HepG2 (cell line): Measurements from ENCODE around the gene ABCC3. TPM values are rescaled to one million over a fixed set of nuclear protein-coding genes. Genes with fewer than 3 reads are reported as not detected.
A peak's percentile ranks its signal among the peaks of the same experiment; 100 is the strongest.

ENCODE experiments used
- CBX1 ChIP-seq: IDR thresholded peaks from one replicate; pipeline ENCODE4 v1.6.1; 2016; ENCODE audit warnings: antibody characterized with exemption, low read depth
- EZH2 ChIP-seq: conservative IDR thresholded peaks from 2 replicates; pipeline ENCODE4 v1.6.1; 2012; ENCODE audit warnings: mild to moderate bottlenecking, low read depth, low read length, moderate library complexity
- FOXP1 ChIP-seq, 2 experiments: fragments of 450-650 bp in 1 of 2; IDR thresholded peaks; 2 replicates each; pipeline ENCODE4 v1.6.1; 2017 to 2018; ENCODE audit warnings: antibody characterized with exemption in 1 of 2
- GPN1 ChIP-seq: sonication (generic); formaldehyde crosslinking; IDR thresholded peaks from 2 replicates; pipeline ENCODE4 v1.5.1; 2020; ENCODE audit warnings: missing genetic modification reagents, borderline replicate concordance
- IRF9 ChIP-seq: sonication (generic); formaldehyde crosslinking; IDR thresholded peaks from 2 replicates; pipeline ENCODE4 v1.8.0; 2022; ENCODE audit warnings: missing genetic modification reagents, mild to moderate bottlenecking, borderline replicate concordance
- MAX ChIP-seq: IDR thresholded peaks from 2 replicates; pipeline ENCODE4 v1.6.1; 2012; ENCODE audit warnings: inconsistent platforms
- MEF2D ChIP-seq: sonication (generic); formaldehyde crosslinking; IDR thresholded peaks from 2 replicates; pipeline ENCODE4 v1.5.1; 2020; ENCODE audit warnings: mild to moderate bottlenecking, missing genetic modification reagents
- MLXIP ChIP-seq: sonication (generic); formaldehyde crosslinking; IDR thresholded peaks from 2 replicates; pipeline ENCODE4 v1.9.0; 2021; ENCODE audit warnings: missing genetic modification reagents, borderline replicate concordance
- MTF2 ChIP-seq: sonication (generic); formaldehyde crosslinking; IDR thresholded peaks from 2 replicates; pipeline ENCODE4 v1.5.0; 2020; ENCODE audit warnings: missing genetic modification reagents, borderline replicate concordance
- MYPOP ChIP-seq: sonication (generic); formaldehyde crosslinking; IDR thresholded peaks from 2 replicates; pipeline ENCODE4 v1.8.1; 2023; ENCODE audit warnings: mild to moderate bottlenecking, moderate library complexity, missing genetic modification reagents
- ONECUT2 ChIP-seq: sonication (generic); formaldehyde crosslinking; IDR thresholded peaks from 2 replicates; pipeline ENCODE4 v1.4.0; 2020; ENCODE audit warnings: missing genetic modification reagents
- SUZ12 ChIP-seq: fragments of 150-350 bp; IDR thresholded peaks from 2 replicates; pipeline ENCODE4 v1.6.1; 2014; ENCODE audit warnings: low read depth, low read length
- ZBTB26 ChIP-seq: IDR thresholded peaks from 2 replicates; pipeline ENCODE4 v1.6.1; 2016; ENCODE audit warnings: missing compliant biosample characterization, missing genetic modification reagents, borderline replicate concordance
- ZNF207 ChIP-seq: fragments of 450-650 bp; IDR thresholded peaks from 2 replicates; pipeline ENCODE4 v1.6.1; 2016; ENCODE audit warnings: antibody characterized with exemption, borderline replicate concordance
- ZNF460 ChIP-seq: sonication (generic); formaldehyde crosslinking; IDR thresholded peaks from 2 replicates; pipeline ENCODE4 v1.5.1; 2020; ENCODE audit warnings: missing genetic modification reagents, mild to moderate bottlenecking, borderline replicate concordance
- ZNF564 ChIP-seq: sonication (generic); formaldehyde crosslinking; IDR thresholded peaks from 2 replicates; pipeline ENCODE4 v1.8.1; 2023; ENCODE audit warnings: mild to moderate bottlenecking, missing genetic modification reagents
- ZNF615 ChIP-seq: sonication (generic); formaldehyde crosslinking; IDR thresholded peaks from 2 replicates; pipeline ENCODE4 v1.5.0; 2020; ENCODE audit warnings: mild to moderate bottlenecking, missing genetic modification reagents, borderline replicate concordance
- ZNF616 ChIP-seq: sonication (generic); formaldehyde crosslinking; IDR thresholded peaks from 2 replicates; pipeline ENCODE4 v1.5.0; 2020; ENCODE audit warnings: low read depth, mild to moderate bottlenecking, missing genetic modification reagents
- ZNF841 ChIP-seq: sonication (generic); formaldehyde crosslinking; IDR thresholded peaks from 2 replicates; pipeline ENCODE4 v1.8.1; 2023; ENCODE audit warnings: missing genetic modification reagents, borderline replicate concordance
- ZNF850 ChIP-seq: sonication (generic); formaldehyde crosslinking; conservative IDR thresholded peaks from 2 replicates; pipeline ENCODE4 v1.9.0; 2021; ENCODE audit warnings: mild to moderate bottlenecking, missing genetic modification reagents
- ZUFSP ChIP-seq: sonication (generic); formaldehyde crosslinking; IDR thresholded peaks from 2 replicates; pipeline ENCODE4 v1.9.0; 2021; ENCODE audit warnings: missing genetic modification reagents, mild to moderate bottlenecking, borderline replicate concordance
- polyA plus RNA-seq, 8 experiments: library from polyadenylated mRNA; depleted of rRNA in 3 of 8; stranded (reverse) in 7 of 8; unstranded in 1 of 8; fragments of >200 nt; fragmentation: Illumina TruSeq in 4 of 8; extraction: Trizol in 4 of 8; gene quantifications; 2 replicates each; pipeline versions ENCODE4 v1.2.1 to v1.2.3, GENCODE V29; 2011 to 2016; ENCODE audit warnings: low read depth in 4 of 8, missing spikeins in 1 of 8, mixed read lengths in 1 of 8; ENCODE audit not compliant: insufficient read depth in 1 of 8
- total RNA-seq, 5 experiments: library from RNA; depleted of rRNA; stranded (reverse); fragments of >200 nt; fragmentation: Illumina TruSeq; extraction: Trizol; gene quantifications; 2 replicates each; pipeline ENCODE4 v1.2.3, GENCODE V29; 2016; ENCODE audit warnings: low read depth in 1 of 5

ABCC3 gene
- total and polyA plus RNA-seq, 2 of the 13 experiments (the other 11 are each of a cell fraction or from before 2014, with no cell fraction given): 25.2 to 50.7 TPM

- TF ChIP-seq ZNF207 (no peak), MTF2 (no peak), ZNF564 (CRISPR knock-in tag) (no peak), MLXIP (CRISPR knock-in tag) (no peak), ONECUT2 (CRISPR knock-in tag) (no peak), FOXP1 (IDR thresholded peaks at IDR 0.05) (no peak), FOXP1 (CRISPR knock-in tag; IDR thresholded peaks at IDR 0.05) (peak; percentile 35; the same call in 1 of the 2 replicates), ZNF460 (CRISPR knock-in tag) (peak; percentile 5; the same call in 1 of the 2 replicates), MAX (peak; percentile 88; the same call in 1 of the 2 replicates), ZUFSP (no peak), MYPOP (CRISPR knock-in tag) (no peak), ZBTB26 (CRISPR knock-in tag) (peak; percentile 76; the same call in 1 of the 2 replicates), ZNF850 (CRISPR knock-in tag) (no peak), SUZ12 (no peak), CBX1 (peak; percentile 39), GPN1 (CRISPR knock-in tag) (no peak), MEF2D (CRISPR knock-in tag) (peak; percentile 71; the same call in 1 of the 2 replicates), ZNF616 (no peak), ZNF841 (no peak), EZH2 (no peak), IRF9 (CRISPR knock-in tag) (no peak), ZNF615 (CRISPR knock-in tag) (no peak)
These were observed 25.6 kb downstream of the ABCC3 start (continued) for GRCh38 chr17:50660042-50660886.
